ENCODE results near the gene LIM2. TPM values are rescaled to one million over a fixed set of nuclear protein-coding genes. Genes with fewer than 3 reads are reported as not detected.

Gene LIM2
- total and polyA plus RNA-seq, 2 experiments from 2014 or later = not detected

- peak overlapping the region; percentile 62 for H3K4me3 ChIP-seq
- H3K9me3 ChIP-seq (ENCODE audit: low read depth) = no peaks in the 10 kb centered on the region
- H3K27me3 ChIP-seq = no peaks in the 10 kb centered on the region
- peaks cover 3% of the 10 kb centered on the region for H3K4me1 ChIP-seq (ENCODE audit: low read depth)
- peak overlapping the region; percentile 65 for H3K27ac ChIP-seq
- DNase-seq (ENCODE audit: low read depth in 1 of 2, low spot score in 1 of 2) = no peak
- TF ChIP-seq CTCF (IDR thresholded peaks at IDR 0.05; ENCODE audit: low read depth, low read length) = no peak
- no peaks in the 10 kb centered on the region for H3K36me3 ChIP-seq
These were observed 48.5 kb downstream of the LIM2 start for GRCh38 chr19:51339313-51339686.

GRCh38 chr19:51338563-51339312, 49.0 kb downstream of the LIM2 start:
- Histone ChIP-seq H3K27ac (peak overlapping the region; percentile 65), H3K9me3 (ENCODE audit: low read depth) (no peaks in the 10 kb centered on the region), H3K36me3 (no peaks in the 10 kb centered on the region), H3K27me3 (no peaks in the 10 kb centered on the region), H3K4me1 (ENCODE audit: low read depth) (peaks cover 3% of the 10 kb centered on the region), H3K4me3 (peak overlapping the region; percentile 62)
- peak; percentile 81 to 91 for DNase-seq (ENCODE audit: low read depth in 1 of 2, low spot score in 1 of 2)
- TF ChIP-seq CTCF (IDR thresholded peaks at IDR 0.05; ENCODE audit: low read depth, low read length) = peak; percentile 78

GRCh38 chr19:51337861-51338562, 49.8 kb downstream of the LIM2 start:
- peaks cover 3% of the 10 kb centered on the region for H3K4me1 ChIP-seq (ENCODE audit: low read depth)
- H3K27ac ChIP-seq = no peak overlapping the region
- H3K9me3 ChIP-seq (ENCODE audit: low read depth) = no peaks in the 10 kb centered on the region
- no peaks in the 10 kb centered on the region for H3K36me3 ChIP-seq
- no peaks in the 10 kb centered on the region for H3K27me3 ChIP-seq
- TF ChIP-seq CTCF (IDR thresholded peaks at IDR 0.05; ENCODE audit: low read depth, low read length) = no peak
- no peak for DNase-seq (ENCODE audit: low read depth in 1 of 2, low spot score in 1 of 2)
- H3K4me3 ChIP-seq = no peak overlapping the region

- DNase-seq (ENCODE audit: low read depth in 1 of 2, low spot score in 1 of 2) = no peak
- Histone ChIP-seq H3K4me3 (no peak overlapping the region), H3K27me3 (no peaks in the 10 kb centered on the region), H3K4me1 (ENCODE audit: low read depth) (no peaks in the 10 kb centered on the region), H3K27ac (no peak overlapping the region), H3K9me3 (ENCODE audit: low read depth) (no peaks in the 10 kb centered on the region), H3K36me3 (no peaks in the 10 kb centered on the region)
- TF ChIP-seq CTCF (IDR thresholded peaks at IDR 0.05; ENCODE audit: low read depth, low read length) = no peak
These were observed 50.5 kb downstream of the LIM2 start for GRCh38 chr19:51337141-51337860.

GRCh38 chr19:51333836-51334460, 53.8 kb downstream of the LIM2 start:
- no peak for DNase-seq (ENCODE audit: low read depth in 1 of 2, low spot score in 1 of 2)
- H3K27ac ChIP-seq = no peak overlapping the region
- no peaks in the 10 kb centered on the region for H3K9me3 ChIP-seq (ENCODE audit: low read depth)
- H3K4me3 ChIP-seq = no peak overlapping the region
- H3K27me3 ChIP-seq = no peaks in the 10 kb centered on the region
- H3K4me1 ChIP-seq (ENCODE audit: low read depth) = no peaks in the 10 kb centered on the region
- H3K36me3 ChIP-seq = no peaks in the 10 kb centered on the region
- no peak for TF ChIP-seq CTCF (IDR thresholded peaks at IDR 0.05; ENCODE audit: low read depth, low read length)

Measured in cardiac muscle cell (in vitro differentiated cells and primary cell).